Gastrocnemius medialis (tissue), 4 donors: ENCODE results near the gene NELL2. TPM values are rescaled to one million over a fixed set of nuclear protein-coding genes. Genes with fewer than 3 reads are reported as not detected.

Source experiments
- ATAC-seq, 2 donors: fragments of 150-250 bp; one replicate each; pipeline ENCODE4 v1.9.1; 2016
- DNase-seq, 2 donors: peaks; one replicate each; pipeline ENCODE4 v3.0.0-alpha.2; 2019
- H3K27ac ChIP-seq, 4 donors: fragments of 200-600 bp; sonication (generic); 1 replicate in 1 of 4; 2 replicates in 3 of 4; pipeline ENCODE4 v1.5.1; 2016 to 2018; ENCODE audit warnings: mild to moderate bottlenecking in 2 of 4, moderate library complexity in 1 of 4
- H3K27me3 ChIP-seq, 3 donors: fragments of 200-600 bp; sonication (generic) in 2 of 3; 1 replicate in 1 of 3; 2 replicates in 2 of 3; pipeline versions ENCODE4 v1.5.1 to v1.6.0; 2016 to 2019; ENCODE audit warnings: mild to moderate bottlenecking in 1 of 3, moderate library complexity in 1 of 3
- H3K36me3 ChIP-seq, 2 donors: fragments of 200-600 bp; sonication (generic) in 1 of 2; one replicate each; pipeline ENCODE4 v1.5.1; 2017 to 2018
- H3K4me1 ChIP-seq, 2 donors: fragments of 200-600 bp; sonication (generic) in 1 of 2; one replicate each; pipeline ENCODE4 v1.5.1; 2016 to 2017; ENCODE audit warnings: mild to moderate bottlenecking in 2 of 2
- H3K4me3 ChIP-seq, 4 donors: fragments of 200-600 bp; sonication (generic) in 3 of 4; 1 replicate in 1 of 4; 2 replicates in 3 of 4; pipeline ENCODE4 v1.5.1; 2016 to 2019; ENCODE audit warnings: mild to moderate bottlenecking in 2 of 4
- H3K9me3 ChIP-seq, 3 donors: fragments of 200-600 bp; sonication (generic) in 2 of 3; 1 replicate in 1 of 3; 2 replicates in 2 of 3; pipeline ENCODE4 v1.5.1; 2016 to 2019
- POLR2A ChIP-seq, 2 donors: fragments of 450-650 bp; IDR thresholded peaks; one replicate each; pipeline ENCODE4 v1.6.1; 2017; ENCODE audit warnings: antibody characterized with exemption in 2 of 2, mild to moderate bottlenecking in 2 of 2, moderate library complexity in 2 of 2
- in situ Hi-C, 4 donors: fragments of 200-750 bp; cut with MboI; loops; one replicate each; pipeline versions ENCODE4 v1.15.0 to v1.8.0; 2017; ENCODE audit warnings: low sequenced_read_pairs in 4 of 4
- intact Hi-C: fragments of 100-400 bp; cut with DNase I; formaldehyde crosslinking; loops from one replicate; pipeline ENCODE4 v1.15.1; 2023; ENCODE audit warnings: low total_unique reads
- total RNA-seq, 4 donors: library from RNA; depleted of rRNA; stranded (reverse); fragments of >200 nt; gene quantifications; one replicate each; pipeline versions ENCODE4 v1.1.0 to v1.2.3, GENCODE V29; 2016
- TF ChIP-seq, protein P1 (sequence below), 5 experiments: fragments of 450-650 bp in 3 of 5; fragments of 200-600 bp in 2 of 5; sonication (generic) in 2 of 5; IDR thresholded peaks in 4 of 5; conservative IDR thresholded peaks in 1 of 5; 1 replicate in 4 of 5; 2 replicates in 1 of 5; pipeline ENCODE4 v1.5.1; 2016 to 2019; ENCODE audit warnings: antibody characterized with exemption in 5 of 5, mild to moderate bottlenecking in 3 of 5, moderate library complexity in 3 of 5

The NELL2 gene
- total RNA-seq, 4 donors from 2014 or later, result 0.58 to 0.82 TPM; not detected in 2

DNA sequence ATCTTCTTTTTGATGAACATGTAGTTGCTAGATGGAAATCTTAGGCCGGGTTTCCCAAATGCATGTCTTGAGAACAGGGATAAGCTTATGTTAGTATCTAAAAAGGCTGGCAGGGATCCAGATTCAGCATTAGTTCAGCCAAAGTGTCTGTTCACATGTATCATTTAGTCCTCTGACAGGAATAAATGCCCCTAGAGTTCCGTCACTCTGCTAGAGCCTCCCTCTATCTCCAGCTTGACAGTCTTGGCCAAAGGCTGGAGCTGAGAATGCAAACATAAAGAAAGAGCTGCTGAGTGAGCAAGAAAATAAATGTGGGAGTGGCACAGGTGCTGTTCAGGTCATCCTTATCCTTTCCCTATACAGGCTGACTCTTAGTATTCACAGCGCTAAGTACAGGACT lies 13.8 kb upstream of the NELL2 start:
- DNase-seq (no peak), ATAC-seq (no peak)
- H3K9me3 ChIP-seq, result no peaks in the 10 kb centered on the region
- no peak overlapping the region for H3K4me3 ChIP-seq
- no peak for TF ChIP-seq POLR2A (IDR thresholded peaks at IDR 0.05)
- TF ChIP-seq, protein P1, sequence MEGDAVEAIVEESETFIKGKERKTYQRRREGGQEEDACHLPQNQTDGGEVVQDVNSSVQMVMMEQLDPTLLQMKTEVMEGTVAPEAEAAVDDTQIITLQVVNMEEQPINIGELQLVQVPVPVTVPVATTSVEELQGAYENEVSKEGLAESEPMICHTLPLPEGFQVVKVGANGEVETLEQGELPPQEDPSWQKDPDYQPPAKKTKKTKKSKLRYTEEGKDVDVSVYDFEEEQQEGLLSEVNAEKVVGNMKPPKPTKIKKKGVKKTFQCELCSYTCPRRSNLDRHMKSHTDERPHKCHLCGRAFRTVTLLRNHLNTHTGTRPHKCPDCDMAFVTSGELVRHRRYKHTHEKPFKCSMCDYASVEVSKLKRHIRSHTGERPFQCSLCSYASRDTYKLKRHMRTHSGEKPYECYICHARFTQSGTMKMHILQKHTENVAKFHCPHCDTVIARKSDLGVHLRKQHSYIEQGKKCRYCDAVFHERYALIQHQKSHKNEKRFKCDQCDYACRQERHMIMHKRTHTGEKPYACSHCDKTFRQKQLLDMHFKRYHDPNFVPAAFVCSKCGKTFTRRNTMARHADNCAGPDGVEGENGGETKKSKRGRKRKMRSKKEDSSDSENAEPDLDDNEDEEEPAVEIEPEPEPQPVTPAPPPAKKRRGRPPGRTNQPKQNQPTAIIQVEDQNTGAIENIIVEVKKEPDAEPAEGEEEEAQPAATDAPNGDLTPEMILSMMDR (IDR thresholded peaks at IDR 0.05 in 4 of 5, conservative IDR thresholded peaks at IDR 0.05 in 1 of 5), result no peak
- H3K4me1 ChIP-seq, result no peaks in the 10 kb centered on the region
- in situ Hi-C loops, result no loop called here
- intact Hi-C loops, result no loop called here
- no peak overlapping the region for H3K27ac ChIP-seq
- no peaks in the 10 kb centered on the region for H3K36me3 ChIP-seq
- no peaks in the 10 kb centered on the region for H3K27me3 ChIP-seq

DNA sequence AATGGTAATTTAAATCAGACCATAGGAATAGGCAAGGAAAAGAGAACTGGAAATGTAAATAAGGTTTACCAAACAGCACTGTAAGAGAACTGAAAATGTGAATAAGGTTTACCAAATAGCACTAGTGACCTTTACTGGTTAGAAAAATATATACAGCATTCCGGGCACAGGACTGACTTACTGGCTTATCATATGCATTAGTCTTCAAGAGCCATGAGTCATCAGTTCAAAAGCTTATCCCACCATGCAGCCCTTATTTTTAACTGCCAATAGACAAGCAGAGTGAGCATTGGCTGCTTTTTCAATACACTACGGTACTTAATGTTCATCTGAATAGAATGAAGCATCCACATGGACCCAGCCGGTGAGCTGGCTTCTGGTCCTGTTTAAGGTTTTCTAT lies 13.0 kb upstream of the NELL2 start:
- DNase-seq, result no peak
- TF ChIP-seq, protein P1 (IDR thresholded peaks at IDR 0.05 in 4 of 5, conservative IDR thresholded peaks at IDR 0.05 in 1 of 5), result no peak
- TF ChIP-seq POLR2A (IDR thresholded peaks at IDR 0.05), result no peak

DNA sequence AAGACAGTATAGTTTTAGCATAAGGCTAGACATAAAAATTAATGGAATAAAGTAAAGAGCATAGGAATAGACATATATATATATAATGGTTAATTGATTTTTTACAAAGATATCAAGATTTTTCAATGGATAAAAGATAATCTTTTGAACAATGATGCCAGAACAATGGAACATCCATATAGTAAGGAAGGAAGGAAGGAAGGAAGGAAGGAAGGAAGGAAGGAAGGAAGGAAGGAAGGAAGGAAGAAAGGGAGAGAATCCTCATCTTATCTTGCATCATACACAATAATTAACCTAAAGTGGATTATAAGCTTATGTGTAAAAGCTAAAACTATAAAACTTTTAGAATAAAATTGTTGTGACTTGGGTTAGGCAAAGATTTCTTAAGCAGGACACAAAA lies 9.8 kb upstream of the NELL2 start:
- in situ Hi-C loops (no loop called here), intact Hi-C loops (no loop called here)
- DNase-seq (no peak), ATAC-seq (no peak)
- Histone ChIP-seq H3K4me3 (no peak overlapping the region), H3K36me3 (no peaks in the 10 kb centered on the region), H3K27me3 (no peaks in the 10 kb centered on the region), H3K9me3 (peaks cover 0 to 4% (median 0%) of the 10 kb centered on the region in 3 donors), H3K27ac (no peak overlapping the region), H3K4me1 (no peaks in the 10 kb centered on the region)
- TF ChIP-seq POLR2A (IDR thresholded peaks at IDR 0.05), result no peak
- TF ChIP-seq, protein P1 (IDR thresholded peaks at IDR 0.05 in 4 of 5, conservative IDR thresholded peaks at IDR 0.05 in 1 of 5), result no peak

More for the DNA sequence above, 13.0 kb upstream of the NELL2 start:
- Histone ChIP-seq H3K27ac (no peak overlapping the region), H3K36me3 (no peaks in the 10 kb centered on the region), H3K9me3 (no peaks in the 10 kb centered on the region), H3K4me1 (no peaks in the 10 kb centered on the region), H3K4me3 (no peak overlapping the region), H3K27me3 (no peaks in the 10 kb centered on the region)
- intact Hi-C loops, result no loop called here
- ATAC-seq, result no peak
- in situ Hi-C loops, result no loop called here

DNA sequence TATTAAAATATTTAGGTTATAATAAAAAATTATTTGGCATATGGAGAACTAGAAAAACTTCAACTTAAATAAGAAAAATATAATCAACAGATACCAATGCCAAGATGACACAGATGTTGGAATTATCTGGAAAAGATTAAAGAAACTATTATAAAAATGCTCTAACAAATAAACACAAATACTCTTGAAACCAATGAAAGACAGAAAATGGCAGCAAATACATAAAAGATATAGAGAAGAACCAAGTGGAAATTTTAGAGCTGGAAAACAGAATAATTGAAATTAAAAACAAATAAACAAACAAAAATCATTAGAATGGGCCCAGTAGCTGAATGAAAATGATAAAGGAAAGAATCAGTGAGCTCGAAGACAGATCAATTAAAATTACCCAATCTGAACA lies 5.1 kb upstream of the NELL2 start:
- in situ Hi-C loops (no loop called here), intact Hi-C loops (no loop called here)
- no peak for DNase-seq
- H3K9me3 ChIP-seq, result peaks cover 0 to 7% (median 0%) of the 10 kb centered on the region in 3 donors
- H3K27ac ChIP-seq, result no peak overlapping the region
- H3K4me3 ChIP-seq, result no peak overlapping the region
- no peaks in the 10 kb centered on the region for H3K36me3 ChIP-seq
- H3K4me1 ChIP-seq, result peaks cover 0 to 6% of the 10 kb centered on the region in 2 donors
- ATAC-seq, result no peak
- H3K27me3 ChIP-seq, result peaks cover 2 to 14% (median 12%) of the 10 kb centered on the region in 3 donors
- TF ChIP-seq, protein P1 (IDR thresholded peaks at IDR 0.05 in 4 of 5, conservative IDR thresholded peaks at IDR 0.05 in 1 of 5), result no peak
- no peak for TF ChIP-seq POLR2A (IDR thresholded peaks at IDR 0.05)
